GM19395 (cell line): ENCODE data around the gene SIL1.

Source experiments
- ATAC-seq: cut with Tn5 transposase; IDR thresholded peaks from one replicate; pipeline ENCODE4 v1.9.1; 2021; ENCODE audit warnings: mild to moderate bottlenecking, moderate library complexity; ENCODE audit not compliant: unreplicated experiment

The SIL1 gene

GRCh38 chr5:138986186-138986800 lies 211.9 kb downstream of the SIL1 start:
- ATAC-seq = no peak

- no peak for ATAC-seq
Observed at GRCh38 chr5:138985683-138986082, 212.5 kb downstream of the SIL1 start.

- ATAC-seq = no peak
Observed at GRCh38 chr5:138985256-138985655, 212.9 kb downstream of the SIL1 start.

GRCh38 chr5:138983984-138984383 lies 214.2 kb downstream of the SIL1 start:
- no peak for ATAC-seq

- ATAC-seq = no peak
Observed at GRCh38 chr5:138981586-138981985, 216.6 kb downstream of the SIL1 start.

GRCh38 chr5:138981131-138981530 lies 217.0 kb downstream of the SIL1 start:
- no peak for ATAC-seq

- no peak for ATAC-seq
Observed at GRCh38 chr5:138980441-138980840, 217.7 kb downstream of the SIL1 start.

- no peak for ATAC-seq
Observed at GRCh38 chr5:138979684-138980280, 218.4 kb downstream of the SIL1 start.

- ATAC-seq = no peak
Observed at GRCh38 chr5:138978581-138978980, 219.6 kb downstream of the SIL1 start.

- ATAC-seq = no peak
Observed at GRCh38 chr5:138978080-138978479, 220.1 kb downstream of the SIL1 start.

- no peak for ATAC-seq
Observed at GRCh38 chr5:138975098-138975847, 222.9 kb downstream of the SIL1 start.

GRCh38 chr5:138974227-138975063 lies 223.7 kb downstream of the SIL1 start:
- no peak for ATAC-seq

GRCh38 chr5:138972836-138973235 lies 225.3 kb downstream of the SIL1 start:
- no peak for ATAC-seq

GRCh38 chr5:138972230-138972629 lies 225.9 kb downstream of the SIL1 start:
- ATAC-seq = no peak

GRCh38 chr5:138969323-138970002 lies 228.7 kb downstream of the SIL1 start:
- no peak for ATAC-seq

GRCh38 chr5:138968601-138969000 lies 229.6 kb downstream of the SIL1 start:
- ATAC-seq = no peak

- ATAC-seq = no peak
Observed at GRCh38 chr5:138967791-138968448, 230.2 kb downstream of the SIL1 start.

- ATAC-seq = no peak
Observed at GRCh38 chr5:138966236-138966985, 231.8 kb downstream of the SIL1 start.

- no peak for ATAC-seq
Observed at GRCh38 chr5:138965626-138966025, 232.5 kb downstream of the SIL1 start.
